HG03103 (cell line): ENCODE data around the gene CHCHD3.

ENCODE experiments used
- ATAC-seq: cut with Tn5 transposase; IDR thresholded peaks from one replicate; pipeline ENCODE4 v1.9.1; 2021; ENCODE audit warnings: low read depth; ENCODE audit not compliant: unreplicated experiment

The CHCHD3 gene

GRCh38 chr7:132830941-132831340 is 250.9 kb downstream of the CHCHD3 start:
- no peak for ATAC-seq

- no peak for ATAC-seq
Measured at GRCh38 chr7:132828502-132828901, 253.4 kb downstream of the CHCHD3 start.

GRCh38 chr7:132825932-132826835 is 255.7 kb downstream of the CHCHD3 start:
- no peak for ATAC-seq

GRCh38 chr7:132825222-132825621 is 256.7 kb downstream of the CHCHD3 start:
- no peak for ATAC-seq

GRCh38 chr7:132819648-132820047 is 262.2 kb downstream of the CHCHD3 start:
- ATAC-seq = no peak

GRCh38 chr7:132817949-132818348 is 263.9 kb downstream of the CHCHD3 start:
- ATAC-seq = no peak

- no peak for ATAC-seq
Measured at GRCh38 chr7:132815696-132816311, 266.1 kb downstream of the CHCHD3 start.

- ATAC-seq = no peak
Measured at GRCh38 chr7:132815130-132815529, 266.8 kb downstream of the CHCHD3 start.

GRCh38 chr7:132810561-132810960 is 271.3 kb downstream of the CHCHD3 start:
- no peak for ATAC-seq

- no peak for ATAC-seq
Measured at GRCh38 chr7:132806834-132807233, 275.1 kb downstream of the CHCHD3 start.

- ATAC-seq = no peak
Measured at GRCh38 chr7:132805766-132806165, 276.1 kb downstream of the CHCHD3 start.

GRCh38 chr7:132804849-132805485 is 276.9 kb downstream of the CHCHD3 start:
- ATAC-seq = no peak

GRCh38 chr7:132800522-132800921 is 281.4 kb downstream of the CHCHD3 start:
- ATAC-seq = no peak

- ATAC-seq = no peak
Measured at GRCh38 chr7:132799081-132799413, 282.8 kb downstream of the CHCHD3 start.

GRCh38 chr7:132797152-132797551 is 284.7 kb downstream of the CHCHD3 start:
- no peak for ATAC-seq

- ATAC-seq = no peak
Measured at GRCh38 chr7:132793474-132793873, 288.4 kb downstream of the CHCHD3 start.

- ATAC-seq = no peak
Measured at GRCh38 chr7:132791036-132791435, 290.9 kb downstream of the CHCHD3 start.

- no peak for ATAC-seq
Measured at GRCh38 chr7:132790104-132790503, 291.8 kb downstream of the CHCHD3 start.

- ATAC-seq = no peak
Measured at GRCh38 chr7:132789281-132789680, 292.6 kb downstream of the CHCHD3 start.

GRCh38 chr7:132785870-132786269 is 296.0 kb downstream of the CHCHD3 start:
- ATAC-seq = no peak

GRCh38 chr7:132784406-132784805 is 297.5 kb downstream of the CHCHD3 start:
- ATAC-seq = no peak

GRCh38 chr7:132783824-132784223 is 298.1 kb downstream of the CHCHD3 start:
- no peak for ATAC-seq
